Measurements from ENCODE around the gene LAMB2. TPM values are rescaled to one million over a fixed set of nuclear protein-coding genes. Genes with fewer than 3 reads are reported as not detected.

LAMB2 gene
- total RNA-seq (875 and 1,233 TPM in 2 replicates), polyA plus RNA-seq (615 and 708 TPM in 2 replicates)

GRCh38 chr3:49132437-49133225, at the start of gene LAMB2:
TSS of gene LAMB2 (minus strand) at chr3:49133050. CDS start at chr3:49132867, 183 bp downstream.
- TF ChIP-seq CTCF (IDR thresholded peaks at IDR 0.05; ENCODE audit: low read depth, low read length): peak; percentile 27
- Histone ChIP-seq H3K36me3 (peaks cover 5% of the 10 kb centered on the region), H3K4me1 (ENCODE audit: low read depth) (peaks cover 15% of the 10 kb centered on the region), H3K27ac (peak within 1 kb of the TSS; percentile 98), H3K4me3 (peak within 1 kb of the TSS; percentile 39), H3K27me3 (no peaks in the 10 kb centered on the region), H3K9me3 (ENCODE audit: low read depth) (no peaks in the 10 kb centered on the region)
- DNase-seq (ENCODE audit: low read depth in 1 of 2, low spot score in 1 of 2): peak; percentile 78 to 87

GRCh38 chr3:49181351-49181750, 48.5 kb upstream of the LAMB2 start:
- Histone ChIP-seq H3K36me3 (no peaks in the 10 kb centered on the region), H3K27ac (no peak overlapping the region), H3K9me3 (ENCODE audit: low read depth) (no peaks in the 10 kb centered on the region), H3K4me3 (no peak overlapping the region), H3K4me1 (ENCODE audit: low read depth) (peaks cover 11% of the 10 kb centered on the region), H3K27me3 (no peaks in the 10 kb centered on the region)
- DNase-seq (ENCODE audit: low read depth in 1 of 2, low spot score in 1 of 2): no peak
- no peak for TF ChIP-seq CTCF (IDR thresholded peaks at IDR 0.05; ENCODE audit: low read depth, low read length)

- Histone ChIP-seq H3K9me3 (ENCODE audit: low read depth) (no peaks in the 10 kb centered on the region), H3K27ac (no peak overlapping the region), H3K36me3 (peaks cover 8% of the 10 kb centered on the region), H3K27me3 (no peaks in the 10 kb centered on the region), H3K4me3 (no peak overlapping the region), H3K4me1 (ENCODE audit: low read depth) (peaks cover 17% of the 10 kb centered on the region)
- no peak for DNase-seq (ENCODE audit: low read depth in 1 of 2, low spot score in 1 of 2)
- TF ChIP-seq CTCF (IDR thresholded peaks at IDR 0.05; ENCODE audit: low read depth, low read length): no peak
These were observed 47.3 kb upstream of the LAMB2 start for GRCh38 chr3:49180116-49180515.

- no peak for TF ChIP-seq CTCF (IDR thresholded peaks at IDR 0.05; ENCODE audit: low read depth, low read length)
- no peak overlapping the region for H3K4me3 ChIP-seq
These were observed 44.2 kb upstream of the LAMB2 start for GRCh38 chr3:49177073-49177472.

GRCh38 chr3:49175530-49175929, 42.7 kb upstream of the LAMB2 start:
- Histone ChIP-seq H3K27ac (peak overlapping the region; percentile 71), H3K36me3 (peaks cover 8% of the 10 kb centered on the region), H3K9me3 (ENCODE audit: low read depth) (no peaks in the 10 kb centered on the region), H3K4me3 (no peak overlapping the region), H3K4me1 (ENCODE audit: low read depth) (peaks cover 46% of the 10 kb centered on the region), H3K27me3 (no peaks in the 10 kb centered on the region)
- DNase-seq (ENCODE audit: low read depth in 1 of 2, low spot score in 1 of 2): no peak
- TF ChIP-seq CTCF (IDR thresholded peaks at IDR 0.05; ENCODE audit: low read depth, low read length): no peak

More at GRCh38 chr3:49177073-49177472, 44.2 kb upstream of the LAMB2 start:
- H3K4me1 ChIP-seq (ENCODE audit: low read depth): peaks cover 42% of the 10 kb centered on the region
- no peak for DNase-seq (ENCODE audit: low read depth in 1 of 2, low spot score in 1 of 2)
- H3K36me3 ChIP-seq: peaks cover 8% of the 10 kb centered on the region
- H3K9me3 ChIP-seq (ENCODE audit: low read depth): no peaks in the 10 kb centered on the region
- H3K27ac ChIP-seq: peak overlapping the region; percentile 66
- H3K27me3 ChIP-seq: no peaks in the 10 kb centered on the region

Data from cardiac muscle cell (in vitro differentiated cells and primary cell).